Osteocyte (in vitro differentiated cells): Measurements from ENCODE around the gene HDDC2. TPM values are rescaled to one million over a fixed set of nuclear protein-coding genes. Genes with fewer than 3 reads are reported as not detected.

Source experiments
- DNase-seq: peaks from one replicate; pipeline ENCODE4 v3.0.0; 2021; ENCODE audit warnings: mixed read lengths; ENCODE audit not compliant: unreplicated experiment; ENCODE audit errors: extremely low spot score
- H3K27ac Mint-ChIP-seq: one replicate; pipeline ENCODE4 v1.8.0; 2021; ENCODE audit warnings: mild to moderate bottlenecking, mixed read lengths; ENCODE audit not compliant: unreplicated experiment
- H3K27me3 Mint-ChIP-seq: one replicate; pipeline ENCODE4 v1.8.0; 2021; ENCODE audit warnings: mixed read lengths; ENCODE audit not compliant: unreplicated experiment
- H3K36me3 Mint-ChIP-seq: one replicate; pipeline ENCODE4 v1.8.0; 2021; ENCODE audit warnings: mixed read lengths; ENCODE audit not compliant: unreplicated experiment
- H3K4me1 Mint-ChIP-seq: one replicate; pipeline ENCODE4 v1.8.0; 2021; ENCODE audit warnings: mixed read lengths; ENCODE audit not compliant: unreplicated experiment
- H3K4me3 Mint-ChIP-seq: one replicate; pipeline ENCODE4 v1.8.0; 2021; ENCODE audit warnings: mild to moderate bottlenecking, moderate library complexity, mixed read lengths; ENCODE audit not compliant: unreplicated experiment
- H3K9me3 Mint-ChIP-seq: one replicate; pipeline ENCODE4 v1.8.0; 2021; ENCODE audit warnings: mixed read lengths; ENCODE audit not compliant: unreplicated experiment
- total RNA-seq: library from RNA; stranded (reverse); gene quantifications from 2 replicates; pipeline ENCODE4 v1.2.1, GENCODE V29; 2021
- TF ChIP-seq, protein P1 (sequence below): fragments of 200-600 bp; sonication (generic); IDR thresholded peaks from 2 replicates; pipeline ENCODE4 v1.5.0; 2021; ENCODE audit warnings: antibody characterized with exemption, mild to moderate bottlenecking, moderate library complexity

The HDDC2 gene
- total RNA-seq, 1 donor from 2014 or later = 56.6 TPM

DNA sequence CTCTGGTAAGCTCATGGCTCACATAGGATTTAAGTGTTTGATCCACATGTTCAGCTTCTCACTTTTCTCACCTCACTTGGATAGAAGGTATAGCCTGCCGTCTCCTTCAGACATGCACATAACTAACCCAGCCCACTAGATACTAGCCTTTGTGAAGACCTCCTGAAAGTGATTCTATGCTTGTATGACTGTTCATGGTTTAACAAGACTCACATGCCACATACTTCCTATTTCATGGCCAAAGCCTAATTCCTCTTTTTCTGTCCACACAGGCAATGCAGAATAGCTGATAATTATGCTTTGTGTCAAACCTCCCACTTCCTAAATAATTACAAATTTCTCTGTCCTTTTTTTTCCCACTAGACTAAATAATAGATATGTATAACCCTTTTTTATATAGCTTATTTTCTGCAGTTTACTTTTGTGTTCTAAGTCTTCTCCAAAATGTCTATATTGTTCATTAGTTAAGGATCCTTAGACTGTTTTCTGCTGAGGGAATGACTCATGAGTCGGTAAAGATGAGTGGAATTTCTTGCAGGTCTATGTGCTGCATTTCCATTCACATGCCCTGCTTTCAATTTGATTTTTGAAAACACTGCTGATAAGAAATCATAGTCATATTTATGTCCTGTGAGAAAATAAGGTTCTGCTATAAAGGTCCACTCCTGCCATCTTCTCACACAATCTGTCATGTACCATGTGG is 43.0 kb downstream of the HDDC2 start:
- Mint-ChIP-seq H3K9me3 (no peaks in the 10 kb centered on the region), H3K27ac (no peak overlapping the region), H3K27me3 (no peaks in the 10 kb centered on the region), H3K4me1 (peaks cover 41% of the 10 kb centered on the region), H3K4me3 (no peak overlapping the region), H3K36me3 (no peaks in the 10 kb centered on the region)
- DNase-seq = no peak
- TF ChIP-seq, protein P1, sequence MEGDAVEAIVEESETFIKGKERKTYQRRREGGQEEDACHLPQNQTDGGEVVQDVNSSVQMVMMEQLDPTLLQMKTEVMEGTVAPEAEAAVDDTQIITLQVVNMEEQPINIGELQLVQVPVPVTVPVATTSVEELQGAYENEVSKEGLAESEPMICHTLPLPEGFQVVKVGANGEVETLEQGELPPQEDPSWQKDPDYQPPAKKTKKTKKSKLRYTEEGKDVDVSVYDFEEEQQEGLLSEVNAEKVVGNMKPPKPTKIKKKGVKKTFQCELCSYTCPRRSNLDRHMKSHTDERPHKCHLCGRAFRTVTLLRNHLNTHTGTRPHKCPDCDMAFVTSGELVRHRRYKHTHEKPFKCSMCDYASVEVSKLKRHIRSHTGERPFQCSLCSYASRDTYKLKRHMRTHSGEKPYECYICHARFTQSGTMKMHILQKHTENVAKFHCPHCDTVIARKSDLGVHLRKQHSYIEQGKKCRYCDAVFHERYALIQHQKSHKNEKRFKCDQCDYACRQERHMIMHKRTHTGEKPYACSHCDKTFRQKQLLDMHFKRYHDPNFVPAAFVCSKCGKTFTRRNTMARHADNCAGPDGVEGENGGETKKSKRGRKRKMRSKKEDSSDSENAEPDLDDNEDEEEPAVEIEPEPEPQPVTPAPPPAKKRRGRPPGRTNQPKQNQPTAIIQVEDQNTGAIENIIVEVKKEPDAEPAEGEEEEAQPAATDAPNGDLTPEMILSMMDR = no peak

DNA sequence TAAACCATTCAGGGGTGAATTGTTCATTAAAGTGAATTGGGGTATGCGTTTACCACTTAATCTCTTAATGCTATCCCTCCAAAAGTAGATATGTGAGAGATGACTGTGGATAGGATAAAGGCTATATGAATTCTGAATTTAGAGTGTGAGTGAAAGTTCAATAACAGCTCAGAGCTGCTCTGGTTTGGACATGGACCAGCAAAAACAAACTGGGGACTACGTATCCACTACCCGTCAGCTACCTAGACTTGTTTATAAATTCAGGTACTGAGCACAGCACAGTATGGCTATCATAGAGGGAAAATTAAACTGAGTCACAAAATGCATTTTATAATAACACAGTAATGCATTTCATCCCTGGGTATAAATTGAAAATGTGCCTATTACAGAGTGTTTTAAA is 44.4 kb downstream of the HDDC2 start:
- no peaks in the 10 kb centered on the region for H3K27me3 Mint-ChIP-seq
- no peak overlapping the region for H3K4me3 Mint-ChIP-seq
- peaks cover 41% of the 10 kb centered on the region for H3K4me1 Mint-ChIP-seq
- no peaks in the 10 kb centered on the region for H3K9me3 Mint-ChIP-seq
- TF ChIP-seq, protein P1 = no peak
- no peak for DNase-seq
- H3K27ac Mint-ChIP-seq = no peak overlapping the region
- H3K36me3 Mint-ChIP-seq = no peaks in the 10 kb centered on the region

DNA sequence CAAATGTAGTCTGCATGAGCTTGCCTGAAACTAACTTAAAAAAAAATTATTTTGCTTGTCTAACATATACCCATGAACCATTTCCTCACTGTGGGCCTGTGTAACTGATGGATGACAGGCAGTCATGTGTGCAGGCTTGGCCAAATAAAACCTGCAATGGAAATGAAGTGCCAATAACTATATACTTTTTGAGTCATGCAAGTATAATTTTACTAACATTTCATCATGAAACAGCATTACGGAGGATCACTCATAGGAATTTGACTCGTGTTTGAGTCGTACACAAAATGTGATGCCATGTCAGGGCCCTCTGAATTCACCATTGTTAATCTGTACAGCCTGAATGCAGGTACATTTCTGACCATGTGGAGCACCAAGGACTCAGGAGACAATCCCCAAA is 46.6 kb downstream of the HDDC2 start:
- H3K4me3 Mint-ChIP-seq = no peak overlapping the region
- H3K36me3 Mint-ChIP-seq = no peaks in the 10 kb centered on the region
- H3K9me3 Mint-ChIP-seq = no peaks in the 10 kb centered on the region
- H3K27me3 Mint-ChIP-seq = no peaks in the 10 kb centered on the region
- no peak for DNase-seq
- no peak overlapping the region for H3K27ac Mint-ChIP-seq
- TF ChIP-seq, protein P1 = no peak
- H3K4me1 Mint-ChIP-seq = peaks cover 36% of the 10 kb centered on the region

DNA sequence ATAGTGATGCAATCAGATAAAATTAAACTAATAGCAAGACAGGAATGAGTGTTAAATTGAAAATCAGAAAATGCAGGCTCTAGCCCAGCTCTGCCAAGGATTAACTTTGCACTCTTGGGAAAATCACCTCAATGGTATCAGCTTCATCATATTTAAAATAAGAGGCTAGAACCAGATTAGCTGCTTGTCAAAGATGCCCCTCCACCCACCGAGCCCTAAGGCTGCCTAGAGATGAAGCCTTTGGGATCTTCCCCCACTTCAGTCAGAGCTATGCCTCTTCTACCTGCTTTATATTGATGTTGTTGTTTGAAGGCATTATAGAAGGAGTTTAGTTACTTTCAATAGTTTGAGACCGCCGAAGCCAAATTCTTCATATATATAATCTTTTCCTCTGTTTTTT is 47.4 kb downstream of the HDDC2 start:
- TF ChIP-seq, protein P1 = no peak
- H3K4me3 Mint-ChIP-seq = no peak overlapping the region
- no peaks in the 10 kb centered on the region for H3K27me3 Mint-ChIP-seq
- H3K4me1 Mint-ChIP-seq = peaks cover 33% of the 10 kb centered on the region
- no peak for DNase-seq
- H3K36me3 Mint-ChIP-seq = no peaks in the 10 kb centered on the region
- no peaks in the 10 kb centered on the region for H3K9me3 Mint-ChIP-seq
- H3K27ac Mint-ChIP-seq = no peak overlapping the region

- TF ChIP-seq, protein P1 = no peak
- Mint-ChIP-seq H3K27ac (no peak overlapping the region), H3K9me3 (no peaks in the 10 kb centered on the region), H3K27me3 (no peaks in the 10 kb centered on the region), H3K36me3 (no peaks in the 10 kb centered on the region), H3K4me1 (peaks cover 31% of the 10 kb centered on the region), H3K4me3 (no peak overlapping the region)
- DNase-seq = no peak
These were observed 47.9 kb downstream of the HDDC2 start for GRCh38 chr6:125253881-125254280.
